ENCODE data around the gene NEURL1.
"Not testable (repeated sequence)": the region's sequence is repeated elsewhere in the genome, so short reads cannot be mapped to it uniquely, and the experiment has no call there.

The NEURL1 gene

GRCh38 chr10:103517234-103518085, 24.0 kb downstream of the NEURL1 start:
- no peak overlapping the region for H3K4me3 ChIP-seq (ENCODE audit: low read depth, low read length)
- no peak for DNase-seq (ENCODE audit: low read depth)
- no peak for TF ChIP-seq CTCF (IDR thresholded peaks at IDR 0.05; ENCODE audit: control insufficient read depth, extremely low read depth, insufficient read depth)

DNA sequence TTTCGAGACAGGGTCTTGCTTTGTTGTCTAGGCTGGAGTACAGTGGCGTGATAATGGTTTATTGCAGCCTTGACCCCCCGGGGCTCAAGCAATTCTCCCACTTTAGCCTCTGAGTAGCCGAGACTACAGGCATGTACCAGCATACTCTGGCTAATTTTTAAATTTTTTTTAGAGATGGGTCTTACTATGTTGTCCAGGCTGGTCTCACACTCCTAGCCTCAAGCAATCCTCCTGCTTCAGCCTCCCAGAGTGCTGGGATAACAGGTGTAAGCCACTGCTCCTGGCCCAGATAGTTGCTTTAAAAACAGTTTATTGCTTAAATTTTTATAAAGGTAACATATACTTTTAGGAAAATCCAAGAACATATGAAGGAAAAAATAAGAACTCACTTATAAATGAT, 26.3 kb downstream of the NEURL1 start:
- H3K4me3 ChIP-seq (ENCODE audit: low read depth, low read length): no peak overlapping the region

DNA sequence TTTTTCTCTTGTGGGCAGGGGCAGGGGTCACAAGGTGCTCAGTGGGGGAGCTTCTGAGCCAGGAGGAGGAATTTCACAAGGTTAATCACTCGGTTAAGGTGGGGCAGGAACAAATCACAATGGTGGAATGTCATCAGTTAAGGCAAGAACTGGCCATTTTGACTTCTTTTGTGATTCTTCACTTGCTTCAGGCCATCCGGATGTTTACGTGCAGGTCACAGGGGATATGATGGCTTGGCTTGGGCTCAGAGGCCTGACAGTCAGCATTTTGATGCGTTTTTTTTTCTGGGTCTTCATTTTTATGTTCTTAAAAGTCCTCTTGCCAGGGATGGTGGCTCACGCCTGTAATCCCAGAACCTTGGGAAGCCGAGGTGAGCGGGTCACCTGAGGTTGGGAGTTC, 28.5 kb downstream of the NEURL1 start:
- H3K4me3 ChIP-seq (ENCODE audit: low read depth, low read length); DNase-seq (ENCODE audit: low read depth): not testable (repeated sequence)

More for the DNA sequence above, 26.3 kb downstream of the NEURL1 start:
- TF ChIP-seq CTCF (IDR thresholded peaks at IDR 0.05; ENCODE audit: control insufficient read depth, extremely low read depth, insufficient read depth): no peak
- DNase-seq (ENCODE audit: low read depth): no peak

DNA sequence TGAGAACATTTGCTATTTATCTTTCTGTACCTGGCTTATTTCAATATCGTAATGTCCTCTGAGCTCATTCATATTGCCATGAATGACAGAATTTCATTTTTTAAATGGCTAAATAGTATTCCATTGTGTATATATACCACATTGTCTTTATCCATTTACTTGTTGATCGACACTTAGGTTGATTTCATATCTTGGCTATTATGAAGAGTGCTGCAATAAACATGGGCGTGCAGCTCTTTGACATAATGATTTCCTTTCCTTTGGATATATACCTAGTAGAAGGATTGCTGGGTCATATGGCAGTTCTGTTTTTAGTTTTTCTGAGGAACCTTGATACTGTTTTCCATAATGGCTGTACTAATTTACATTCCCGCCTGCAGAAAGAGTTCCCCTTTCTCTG, 30.2 kb downstream of the NEURL1 start:
- H3K4me3 ChIP-seq (ENCODE audit: low read depth, low read length): no peak overlapping the region
- TF ChIP-seq CTCF (IDR thresholded peaks at IDR 0.05; ENCODE audit: control insufficient read depth, extremely low read depth, insufficient read depth): no peak
- no peak for DNase-seq (ENCODE audit: low read depth)

DNA sequence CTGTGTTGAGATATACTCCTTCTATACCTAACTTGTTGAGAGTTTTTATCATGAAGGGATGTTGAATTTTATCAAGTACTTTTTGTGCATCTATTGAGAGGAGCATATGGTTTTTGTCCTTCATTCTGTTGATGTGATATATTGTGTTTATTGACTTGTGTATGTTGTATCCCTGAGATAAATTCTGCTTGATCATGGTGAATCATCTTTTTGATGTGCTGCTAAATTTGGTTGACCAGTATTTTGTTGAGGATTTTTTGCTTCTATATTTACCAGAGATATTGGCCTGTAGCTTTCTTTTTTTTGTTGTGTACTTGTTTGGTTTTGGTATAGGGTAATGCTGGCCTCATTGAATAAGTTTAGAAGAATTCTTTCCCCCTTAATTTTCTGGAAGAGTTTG, 32.4 kb downstream of the NEURL1 start:
- TF ChIP-seq CTCF (IDR thresholded peaks at IDR 0.05; ENCODE audit: control insufficient read depth, extremely low read depth, insufficient read depth): no peak

GRCh38 chr10:103527476-103527875, 34.0 kb downstream of the NEURL1 start:
- not testable (repeated sequence) for H3K4me3 ChIP-seq (ENCODE audit: low read depth, low read length); DNase-seq (ENCODE audit: low read depth)

More for the DNA sequence above, 32.4 kb downstream of the NEURL1 start:
- DNase-seq (ENCODE audit: low read depth): no peak
- no peak overlapping the region for H3K4me3 ChIP-seq (ENCODE audit: low read depth, low read length)

- TF ChIP-seq CTCF (IDR thresholded peaks at IDR 0.05; ENCODE audit: control insufficient read depth, extremely low read depth, insufficient read depth): no peak
- no peak overlapping the region for H3K4me3 ChIP-seq (ENCODE audit: low read depth, low read length)
Measured at GRCh38 chr10:103528549-103528948, 35.0 kb downstream of the NEURL1 start.

GRCh38 chr10:103529539-103529938, 36.0 kb downstream of the NEURL1 start:
- H3K4me3 ChIP-seq (ENCODE audit: low read depth, low read length): no peak overlapping the region
- DNase-seq (ENCODE audit: low read depth): no peak
- no peak for TF ChIP-seq CTCF (IDR thresholded peaks at IDR 0.05; ENCODE audit: control insufficient read depth, extremely low read depth, insufficient read depth)

More at GRCh38 chr10:103528549-103528948, 35.0 kb downstream of the NEURL1 start:
- no peak for DNase-seq (ENCODE audit: low read depth)

Measured in LNCaP clone FGC (cell line).